Hematopoietic multipotent progenitor cell treated with erythropoietin and hydrocortisone succinate and interleukin-3 and kit ligand, for 8 days (in vitro differentiated cells): ENCODE results near the gene ZNF280C.
A peak's percentile ranks its signal among the peaks of the same experiment; 100 is the strongest.
"Not testable (repeated sequence)": the region's sequence is repeated elsewhere in the genome, so short reads cannot be mapped to it uniquely, and the experiment has no call there.

ENCODE experiments used
- DNase-seq: peaks from one replicate; pipeline ENCODE4 v3.0.0-alpha.2; 2015

The ZNF280C gene

GRCh38 chrX:130261296-130261893 lies 7.3 kb downstream of the ZNF280C start:
- DNase-seq = no peak

GRCh38 chrX:130260316-130260715 lies 8.4 kb downstream of the ZNF280C start:
- no peak for DNase-seq

- DNase-seq = no peak
These were observed 14.8 kb downstream of the ZNF280C start for GRCh38 chrX:130253916-130254315.

GRCh38 chrX:130251671-130252070 lies 17.0 kb downstream of the ZNF280C start:
- DNase-seq = no peak

GRCh38 chrX:130247996-130248395 lies 20.7 kb downstream of the ZNF280C start:
- no peak for DNase-seq

- no peak for DNase-seq
These were observed 22.6 kb downstream of the ZNF280C start for GRCh38 chrX:130246084-130246483.

GRCh38 chrX:130245441-130245840 lies 23.3 kb downstream of the ZNF280C start:
- no peak for DNase-seq

- not testable (repeated sequence) for DNase-seq
These were observed 37.5 kb downstream of the ZNF280C start for GRCh38 chrX:130231184-130231583.

GRCh38 chrX:130228871-130229270 lies 39.8 kb downstream of the ZNF280C start:
- no peak for DNase-seq

- no peak for DNase-seq
These were observed 43.9 kb downstream of the ZNF280C start for GRCh38 chrX:130224810-130225209.

GRCh38 chrX:130216320-130216719 lies 52.4 kb downstream of the ZNF280C start:
- no peak for DNase-seq

GRCh38 chrX:130213376-130213775 lies 55.3 kb downstream of the ZNF280C start:
- no peak for DNase-seq

GRCh38 chrX:130212371-130212770 lies 56.3 kb downstream of the ZNF280C start:
- DNase-seq = no peak

GRCh38 chrX:130211415-130212186 lies 57.1 kb downstream of the ZNF280C start:
- DNase-seq = no peak

- DNase-seq = no peak
These were observed 64.1 kb downstream of the ZNF280C start for GRCh38 chrX:130204647-130205046.

GRCh38 chrX:130197464-130197863 lies 71.2 kb downstream of the ZNF280C start:
- no peak for DNase-seq

- DNase-seq = no peak
These were observed 72.2 kb downstream of the ZNF280C start for GRCh38 chrX:130196466-130196865.

- no peak for DNase-seq
These were observed 77.9 kb downstream of the ZNF280C start for GRCh38 chrX:130190801-130191200.

GRCh38 chrX:130186651-130187050 lies 82.0 kb downstream of the ZNF280C start:
- DNase-seq = no peak

GRCh38 chrX:130184857-130185256 lies 83.8 kb downstream of the ZNF280C start:
- DNase-seq = no peak

GRCh38 chrX:130184168-130184567 lies 84.5 kb downstream of the ZNF280C start:
- DNase-seq = no peak

GRCh38 chrX:130179579-130180215 lies 89.0 kb downstream of the ZNF280C start:
- peak; percentile 96 for DNase-seq

- DNase-seq = no peak
These were observed 89.5 kb downstream of the ZNF280C start for GRCh38 chrX:130179170-130179569.

GRCh38 chrX:130176942-130177341 lies 91.8 kb downstream of the ZNF280C start:
- DNase-seq = no peak
